LHCN-M2 (cell line): Measurements from ENCODE around the gene SH2D2A. TPM values are rescaled to one million over a fixed set of nuclear protein-coding genes. Genes with fewer than 3 reads are reported as not detected.
"Not testable (repeated sequence)": the region's sequence is repeated elsewhere in the genome, so short reads cannot be mapped to it uniquely, and the experiment has no call there.

Experiments used
- DNase-seq: peaks from one replicate; pipeline ENCODE4 v3.0.0-alpha.2; 2012; ENCODE audit warnings: low read depth
- total RNA-seq: library from RNA; depleted of rRNA; stranded (reverse); fragments of >200 nt; gene quantifications from 2 replicates; pipeline ENCODE4 v1.2.3, GENCODE V29; 2014; rRNA removed

Gene SH2D2A
- total RNA-seq, 1 experiment from 2014 or later = not detected

DNA sequence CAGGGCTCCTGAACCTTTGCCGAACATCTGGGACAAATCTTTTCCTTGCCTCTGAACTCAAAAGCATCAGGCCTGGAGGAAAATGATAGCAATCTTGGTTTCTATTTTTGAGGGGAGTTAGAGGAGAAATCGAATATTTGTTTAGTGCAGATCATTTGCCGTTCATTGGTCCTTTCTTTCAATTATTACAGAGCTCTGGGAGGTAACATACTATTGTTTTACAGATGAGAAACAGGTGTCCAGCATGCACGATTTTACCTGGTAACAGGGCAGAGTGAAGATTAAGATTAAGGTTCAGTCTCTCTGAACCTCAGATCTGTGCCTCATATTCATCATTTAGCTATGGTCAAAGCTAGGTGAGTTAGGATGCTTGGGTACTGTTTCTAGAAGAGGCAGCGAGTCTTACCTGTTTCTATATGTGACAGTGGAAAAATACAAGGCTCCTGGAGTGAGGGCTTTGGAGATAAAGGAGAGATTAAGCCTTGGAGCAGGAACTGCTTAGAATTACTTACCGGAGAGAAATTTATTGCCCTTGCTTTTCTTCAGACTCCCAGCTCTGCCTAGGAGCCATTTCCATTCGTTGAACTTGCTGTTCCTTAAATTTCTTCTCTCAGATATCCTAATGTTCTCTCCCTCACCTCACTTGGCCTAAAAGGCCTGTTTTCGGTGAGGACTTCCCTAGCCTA lies 47.9 kb downstream of the SH2D2A start:
- no peak for DNase-seq

GRCh38 chr1:156767879-156768604 lies 48.6 kb downstream of the SH2D2A start:
- DNase-seq = peak; percentile 22

DNA sequence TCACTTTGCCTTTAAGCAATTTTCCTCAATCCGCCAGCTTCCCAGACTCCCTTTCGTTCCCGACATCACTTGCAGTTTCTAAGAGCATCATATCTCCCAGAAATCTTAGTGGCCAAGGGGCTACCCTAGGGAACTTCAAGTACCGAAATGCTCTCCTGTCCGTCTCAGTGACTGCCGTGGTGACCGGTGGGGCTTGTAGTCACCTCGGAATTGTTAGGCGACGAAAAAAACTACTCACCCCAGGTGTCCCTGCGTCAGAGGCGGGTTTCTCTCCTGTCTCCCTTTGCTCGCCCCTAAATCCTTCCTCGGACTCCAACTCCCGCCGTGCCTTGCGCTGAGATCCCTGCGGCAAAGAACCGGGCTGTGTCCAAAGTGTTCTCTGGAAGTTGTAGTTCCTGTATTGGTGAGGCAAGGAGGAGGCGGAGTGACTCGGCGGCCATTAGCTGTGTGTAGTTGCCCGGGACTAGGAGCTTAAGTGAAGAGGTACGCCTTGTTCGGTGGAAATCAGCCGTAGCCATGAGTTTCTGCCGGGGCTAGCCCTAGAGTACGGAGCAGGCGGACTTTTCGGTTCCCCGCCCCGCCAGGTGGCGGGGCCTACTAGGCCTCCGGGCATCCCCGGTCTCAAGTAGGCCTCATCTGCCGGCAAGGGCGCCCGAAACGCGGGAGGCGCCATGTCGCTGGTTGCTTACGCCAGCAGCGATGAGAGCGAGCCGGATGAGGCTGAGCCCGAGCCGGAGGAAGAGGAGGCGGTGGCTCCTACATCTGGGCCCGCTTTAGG lies 49.4 kb downstream of the SH2D2A start, which contains the start of gene PRCC:
TSS of gene PRCC (plus strand) at position 435 of the 778 bp plus-strand sequence. CDS start at position 672, 237 bp downstream.
- peak; percentile 100 for DNase-seq

DNA sequence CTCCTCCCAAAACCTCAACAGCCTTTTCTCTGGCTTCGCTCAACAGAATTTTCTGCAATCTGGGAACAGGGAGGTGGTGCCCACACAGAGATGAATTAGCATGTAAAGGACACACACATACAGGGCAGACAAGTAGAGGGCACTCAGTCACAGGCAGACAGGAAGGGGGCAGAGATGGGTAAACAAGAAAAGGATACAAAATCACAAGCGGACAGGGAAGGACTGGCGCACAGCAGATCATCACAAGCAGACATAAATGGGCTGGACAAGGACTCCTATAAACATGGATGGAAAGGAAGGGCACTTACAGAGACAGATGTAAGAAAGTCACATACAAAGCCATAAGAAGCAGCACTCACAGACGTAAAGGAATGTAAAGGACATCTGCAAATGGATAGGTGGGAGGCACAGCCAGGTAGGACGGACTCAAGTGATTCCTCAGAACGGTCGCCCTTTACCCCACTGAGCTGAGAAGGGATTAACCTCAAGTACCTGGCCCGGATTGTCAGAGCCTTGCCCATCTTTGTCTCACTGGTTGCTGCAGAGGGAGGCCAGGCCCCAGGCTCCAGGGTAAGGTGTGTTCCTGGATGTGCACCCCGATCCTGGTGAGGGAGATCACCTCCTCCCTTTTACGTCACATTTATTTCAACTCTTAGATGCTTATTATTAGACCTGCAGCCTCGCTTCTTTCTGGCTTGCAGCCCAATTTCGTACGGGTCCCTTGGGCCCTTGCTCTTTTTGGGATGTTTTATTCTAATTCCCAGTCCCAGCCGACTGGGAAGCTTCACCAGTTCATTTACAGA lies 50.1 kb downstream of the SH2D2A start:
- DNase-seq = peak; percentile 42

- no peak for DNase-seq
These were observed 51.0 kb downstream of the SH2D2A start for GRCh38 chr1:156765666-156766065.

GRCh38 chr1:156765136-156765535 lies 51.5 kb downstream of the SH2D2A start:
- not testable (repeated sequence) for DNase-seq

DNA sequence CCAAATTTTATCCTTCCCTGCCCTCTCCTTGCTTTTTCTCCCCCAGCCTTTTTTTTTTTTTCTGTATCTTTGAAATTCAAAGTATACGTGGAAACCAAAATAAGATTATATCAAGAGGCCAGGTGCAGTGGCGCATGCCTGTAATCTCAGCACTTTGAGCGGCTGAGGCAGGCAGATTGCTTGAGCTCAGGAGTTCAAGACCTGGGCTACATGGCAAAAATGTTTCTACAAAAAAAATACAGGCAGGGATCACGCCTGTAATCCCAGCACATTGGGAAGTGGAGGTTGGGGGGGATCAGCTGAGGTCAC lies 55.9 kb downstream of the SH2D2A start:
- DNase-seq = no peak

DNA sequence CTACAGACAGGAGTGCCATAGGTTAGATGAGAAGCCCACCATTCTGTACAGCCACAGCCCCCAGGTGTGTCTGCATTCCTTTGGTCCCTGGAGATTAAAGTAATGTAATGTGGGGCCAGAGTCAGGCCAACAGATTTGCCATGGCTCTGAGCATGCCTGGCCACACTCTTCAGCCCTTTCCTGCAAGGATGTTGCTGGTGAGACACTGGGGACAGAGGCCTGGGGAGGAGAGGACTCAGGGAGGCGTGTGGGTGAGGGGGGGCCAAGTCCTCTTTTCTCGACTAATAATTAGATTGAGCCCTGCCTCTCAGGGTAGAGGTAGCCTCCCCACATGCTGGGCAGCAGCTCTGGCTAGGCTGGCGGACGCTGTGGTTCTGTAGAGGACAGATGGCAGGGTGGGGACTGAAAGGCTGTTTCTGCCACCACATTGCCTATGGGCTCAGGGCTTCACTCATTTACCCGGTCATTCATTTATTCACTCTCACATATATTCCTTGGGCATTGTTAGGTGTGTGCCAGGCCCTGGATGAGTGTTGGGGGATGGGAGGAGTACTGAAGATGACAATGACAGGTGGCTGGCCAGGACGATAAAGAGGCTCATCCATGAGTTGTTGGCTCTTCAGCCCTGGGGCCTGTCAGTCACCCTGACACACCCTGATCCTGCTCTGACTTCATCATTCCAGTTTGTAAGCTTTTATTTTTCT lies 56.4 kb downstream of the SH2D2A start:
- DNase-seq = peak; percentile 25

DNA sequence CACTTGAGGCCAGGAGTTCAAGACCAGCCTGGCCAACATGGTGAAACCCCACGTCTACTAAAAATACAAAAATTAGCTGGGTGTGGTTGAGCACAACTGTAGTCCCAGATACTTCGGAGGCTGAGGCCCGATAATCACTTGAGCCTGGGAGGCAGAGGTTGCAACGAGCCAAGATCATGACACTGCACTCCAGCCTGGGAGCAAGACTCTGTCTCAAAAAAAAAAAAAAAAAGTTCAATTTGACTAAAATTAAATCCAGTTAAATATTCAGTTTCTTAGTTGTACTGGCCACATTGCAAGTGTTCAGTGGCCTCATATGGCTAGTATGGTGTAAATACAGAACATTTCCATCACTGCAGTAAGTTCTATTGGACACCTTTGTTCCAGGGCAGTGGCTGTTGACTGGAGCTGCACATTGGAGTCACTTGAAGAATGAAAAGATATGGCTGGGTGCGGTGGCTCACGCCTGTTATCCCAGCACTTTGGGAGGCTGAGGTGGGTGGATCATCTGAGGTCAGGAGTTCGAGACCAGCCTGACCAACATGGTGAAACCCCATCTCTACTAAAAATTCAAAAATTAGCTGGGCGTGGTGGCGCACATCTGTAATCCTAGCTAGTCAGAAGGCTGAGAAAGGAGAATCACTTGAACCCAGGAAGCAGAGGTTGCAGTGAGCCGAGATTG lies 58.9 kb downstream of the SH2D2A start:
- DNase-seq = not testable (repeated sequence)

- DNase-seq = no peak
These were observed 60.3 kb downstream of the SH2D2A start for GRCh38 chr1:156756355-156756754.

Other genes starting within 250 kb of the SH2D2A start
- gene IQGAP3, start 244.3 kb downstream of the SH2D2A start, total RNA-seq = 45.6 and 48.0 TPM in 2 replicates
- gene TTC24, start 237.1 kb downstream of the SH2D2A start, total RNA-seq = not detected in 2 replicates
- gene NAXE, start 225.1 kb downstream of the SH2D2A start, total RNA-seq = 74.9 and 101 TPM in 2 replicates
- 24.1 and 26.0 TPM in 2 replicates for gene GPATCH4, start 215.4 kb downstream of the SH2D2A start, total RNA-seq
- not detected in 2 replicates for gene HAPLN2, start 197.4 kb downstream of the SH2D2A start, total RNA-seq
- gene BCAN, start 174.7 kb downstream of the SH2D2A start, total RNA-seq = not detected in 2 replicates
- gene NES, start 139.4 kb downstream of the SH2D2A start, total RNA-seq = 470 and 483 TPM in 2 replicates
- gene CRABP2, start 111.3 kb downstream of the SH2D2A start, total RNA-seq = 1.5 and 2.2 TPM in 2 replicates
- 10.0 and 11.2 TPM in 2 replicates for gene METTL25B, start 88.4 kb downstream of the SH2D2A start, total RNA-seq
- gene ISG20L2, start 88.1 kb downstream of the SH2D2A start, total RNA-seq = 14.2 and 25.6 TPM in 2 replicates
- gene MRPL24, start 75.8 kb downstream of the SH2D2A start, total RNA-seq = 80.4 and 86.1 TPM in 2 replicates
- 327 and 339 TPM in 2 replicates for gene HDGF, start 65.2 kb downstream of the SH2D2A start, total RNA-seq
- gene PRCC, start 49.3 kb downstream of the SH2D2A start, total RNA-seq = 36.8 and 44.4 TPM in 2 replicates
- not detected in 2 replicates for gene INSRR, start 42.3 kb upstream of the SH2D2A start, total RNA-seq
- gene NTRK1, start 44.0 kb upstream of the SH2D2A start, total RNA-seq = 0.19 TPM in 1 of 2 replicates, not detected in the other
- 0.19 and 0.23 TPM in 2 replicates for gene PEAR1, start 76.9 kb upstream of the SH2D2A start, total RNA-seq
- gene LRRC71, start 103.8 kb upstream of the SH2D2A start, total RNA-seq = not detected in 2 replicates
- gene ARHGEF11, start 228.9 kb upstream of the SH2D2A start, total RNA-seq = 22.4 and 25.1 TPM in 2 replicates